MG63 (cell line): ENCODE data around the gene PPARA. TPM values are rescaled to one million over a fixed set of nuclear protein-coding genes. Genes with fewer than 3 reads are reported as not detected.

Experiments used
- DNase-seq: peaks from one replicate; pipeline ENCODE4 v3.0.0-alpha.2; 2020
- H3K27me3 ChIP-seq: fragments of 250-450 bp; sonication (Bioruptor Pico); 2 replicates; pipeline ENCODE4 v1.5.1; 2020; ENCODE audit warnings: mild to moderate bottlenecking, moderate library complexity
- H3K36me3 ChIP-seq: fragments of 250-450 bp; sonication (Bioruptor Pico); 2 replicates; pipeline ENCODE4 v1.5.1; 2020; ENCODE audit warnings: mild to moderate bottlenecking, moderate library complexity
- H3K4me3 ChIP-seq: fragments of 250-450 bp; sonication (Bioruptor Pico); 2 replicates; pipeline ENCODE4 v1.5.1; 2020; ENCODE audit warnings: mild to moderate bottlenecking, moderate library complexity
- H3K9me3 ChIP-seq: fragments of 250-450 bp; sonication (Bioruptor Pico); 2 replicates; pipeline ENCODE4 v1.5.1; 2020; ENCODE audit warnings: mild to moderate bottlenecking, moderate library complexity
- total RNA-seq: library from RNA; depleted of rRNA; stranded (reverse); fragments of >200 nt; shearing (Covaris generic); gene quantifications from 2 replicates; pipeline ENCODE4 v1.2.3, GENCODE V29; 2014; ENCODE audit warnings: low replicate concordance

The PPARA gene
- total RNA-seq, 1 experiment from 2014 or later, result 1.9 TPM

DNA sequence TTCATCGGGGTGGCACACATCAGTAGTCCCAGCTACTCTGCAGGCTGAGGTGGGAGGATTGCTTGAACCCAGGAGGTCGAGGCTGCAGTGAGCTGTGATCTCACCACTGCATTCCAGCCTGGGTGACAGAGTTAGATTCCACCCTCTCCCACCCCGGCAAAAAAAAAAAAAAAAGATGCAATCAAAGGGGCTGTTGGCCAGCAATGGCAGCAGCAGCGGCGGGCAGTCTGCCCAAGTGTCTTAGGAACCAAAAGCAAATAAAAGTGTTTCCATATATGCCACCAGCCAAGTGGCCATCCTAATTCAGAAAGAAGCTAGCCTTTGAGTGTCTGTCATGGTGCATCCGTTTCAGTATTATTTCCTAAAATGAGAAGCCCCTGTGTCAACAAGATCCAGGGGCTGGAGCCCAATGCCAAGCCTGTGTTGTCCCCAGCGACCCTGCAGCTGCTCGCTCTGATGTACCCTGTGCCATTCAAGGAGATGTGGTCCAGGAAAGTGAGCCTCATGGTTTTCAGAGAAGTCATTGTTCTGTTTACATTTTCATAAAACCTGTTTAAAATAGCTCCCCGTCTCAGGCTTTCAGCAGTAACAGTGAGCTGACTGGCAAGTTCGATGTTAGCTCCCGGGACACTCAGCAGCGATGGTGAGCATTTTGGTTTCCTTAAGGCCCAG is 87.3 kb downstream of the PPARA start:
- DNase-seq, result no peak
- H3K27me3 ChIP-seq, result no peaks in the 10 kb centered on the region
- H3K9me3 ChIP-seq, result no peaks in the 10 kb centered on the region
- no peak overlapping the region for H3K4me3 ChIP-seq
- no peaks in the 10 kb centered on the region for H3K36me3 ChIP-seq

DNA sequence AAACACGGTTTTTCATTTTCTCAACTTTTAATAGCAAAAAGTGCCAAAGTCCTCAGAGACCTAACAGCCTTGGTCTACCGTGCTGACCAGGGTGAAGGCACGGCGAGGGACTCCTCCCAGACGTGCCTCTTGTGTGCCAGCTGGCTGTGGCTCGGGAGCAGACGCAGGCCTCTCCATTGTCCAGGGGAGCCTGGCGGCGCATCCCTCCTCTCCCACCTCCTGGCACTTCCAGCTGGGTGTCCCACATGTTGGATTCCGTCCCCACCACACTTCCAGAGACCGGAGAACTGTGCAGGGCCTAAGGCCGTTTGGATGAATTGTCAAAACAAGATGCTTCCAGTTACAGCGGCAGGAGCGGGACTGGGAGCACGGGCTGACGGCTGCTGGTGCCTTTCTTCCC is 88.2 kb downstream of the PPARA start:
- no peak for DNase-seq
- no peaks in the 10 kb centered on the region for H3K27me3 ChIP-seq
- no peaks in the 10 kb centered on the region for H3K36me3 ChIP-seq
- no peak overlapping the region for H3K4me3 ChIP-seq
- no peaks in the 10 kb centered on the region for H3K9me3 ChIP-seq

DNA sequence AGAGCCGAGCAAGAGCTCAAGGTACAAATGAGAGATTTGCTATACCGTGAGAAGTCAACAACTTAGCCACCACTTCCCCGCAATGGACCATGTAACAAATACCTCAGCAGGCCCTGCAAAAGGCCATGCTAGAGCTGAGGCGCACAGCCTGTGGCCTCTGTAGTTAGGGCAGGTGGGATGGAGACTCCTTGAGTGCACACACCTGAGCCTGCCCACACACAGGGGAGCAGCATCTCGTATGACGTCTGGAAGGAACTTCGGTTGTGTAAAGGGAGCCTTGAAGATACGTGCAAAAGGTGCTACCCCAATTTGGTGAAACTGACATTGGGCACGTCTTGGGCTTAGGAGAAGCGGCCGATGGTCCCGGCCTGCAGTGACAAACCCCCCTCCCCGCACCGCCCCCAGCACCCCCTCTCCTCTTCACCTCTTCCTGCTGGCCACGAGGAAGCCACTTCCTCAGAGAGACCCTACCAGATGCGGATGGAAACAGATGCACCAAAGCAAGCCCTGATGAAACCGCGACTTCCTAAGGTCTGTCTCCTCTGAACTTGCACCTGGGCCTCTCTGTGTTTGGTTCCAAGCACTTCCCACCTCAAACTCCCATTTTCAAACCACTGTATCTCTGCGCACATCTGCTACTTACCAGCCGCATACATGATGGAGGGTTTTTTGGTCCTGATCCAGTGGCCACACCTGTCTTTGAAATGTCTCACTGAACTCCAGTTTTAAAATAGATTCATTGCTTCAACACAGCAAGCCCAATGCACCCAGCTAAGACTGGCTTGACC is 89.1 kb downstream of the PPARA start:
- Histone ChIP-seq H3K27me3 (no peaks in the 10 kb centered on the region), H3K4me3 (no peak overlapping the region), H3K9me3 (no peaks in the 10 kb centered on the region), H3K36me3 (0 out of 2 replicates have a peak, but pooled peaks cover 2% of the 10 kb centered on the region)
- DNase-seq, result no peak

DNA sequence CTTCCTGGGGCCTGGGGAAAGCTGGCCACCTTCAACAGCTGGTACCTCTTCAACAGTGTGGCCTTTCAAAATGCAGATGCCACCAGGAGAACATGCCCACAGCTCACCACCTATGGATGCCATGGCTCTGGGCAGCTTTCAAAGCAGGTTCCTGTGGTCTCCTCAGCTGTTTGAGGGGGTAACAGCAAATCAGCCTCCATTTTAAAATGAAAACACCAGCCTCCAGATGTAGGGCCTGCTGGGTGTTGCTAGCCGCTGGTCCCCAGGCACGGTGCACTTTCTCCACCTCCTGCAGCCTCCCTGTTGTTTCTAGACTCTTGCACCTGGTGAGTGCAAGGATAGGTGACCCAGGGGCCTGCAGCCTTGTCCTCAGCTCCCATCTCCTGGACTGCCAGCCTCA is 89.7 kb downstream of the PPARA start:
- no peaks in the 10 kb centered on the region for H3K9me3 ChIP-seq
- H3K36me3 ChIP-seq, result 0 out of 2 replicates have a peak, but pooled peaks cover 2% of the 10 kb centered on the region
- H3K4me3 ChIP-seq, result no peak overlapping the region
- DNase-seq, result no peak
- H3K27me3 ChIP-seq, result no peaks in the 10 kb centered on the region

DNA sequence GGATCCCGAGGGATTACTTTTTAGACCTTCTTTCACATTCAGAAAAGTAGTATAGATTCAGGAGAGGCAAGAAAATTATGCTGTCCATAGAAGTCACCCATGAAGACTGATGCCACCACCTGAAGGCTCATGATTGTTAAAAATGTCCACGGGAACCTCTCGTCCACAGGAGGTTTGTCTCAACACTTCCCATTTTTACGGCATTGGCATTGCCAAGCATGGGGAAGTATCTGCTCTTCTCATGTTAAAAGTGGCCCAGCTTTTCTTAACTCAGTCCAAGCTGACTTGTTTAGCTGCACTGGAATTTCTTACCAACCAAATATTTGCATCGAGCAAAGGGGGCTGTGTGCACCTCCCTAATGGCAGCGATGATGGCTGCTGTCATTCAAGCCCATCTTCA is 90.2 kb downstream of the PPARA start:
- no peak for DNase-seq
- no peak overlapping the region for H3K4me3 ChIP-seq
- no peaks in the 10 kb centered on the region for H3K9me3 ChIP-seq
- 0 out of 2 replicates have a peak, but pooled peaks cover 2% of the 10 kb centered on the region for H3K36me3 ChIP-seq
- H3K27me3 ChIP-seq, result no peaks in the 10 kb centered on the region

DNA sequence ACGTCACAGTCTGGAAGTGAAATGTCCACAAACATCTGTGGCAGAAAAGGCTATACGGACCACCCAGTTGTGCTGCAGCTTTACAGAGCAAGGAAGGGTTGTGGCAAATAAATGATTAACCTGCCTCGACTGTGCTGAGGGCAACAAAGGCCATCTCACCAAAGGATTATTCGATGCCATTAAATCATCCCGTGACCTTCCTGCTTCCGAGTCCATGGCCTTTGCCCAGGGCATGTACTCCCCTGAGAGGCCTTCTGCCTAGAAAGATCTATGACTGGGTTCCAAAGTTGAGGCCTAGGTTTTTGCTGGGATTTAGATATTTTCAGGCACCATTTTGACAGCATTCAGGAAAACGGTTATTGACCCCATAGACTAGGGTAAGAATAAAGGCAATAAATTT is 90.6 kb downstream of the PPARA start:
- Histone ChIP-seq H3K9me3 (no peaks in the 10 kb centered on the region), H3K27me3 (no peaks in the 10 kb centered on the region), H3K36me3 (0 out of 2 replicates have a peak, but pooled peaks cover 2% of the 10 kb centered on the region), H3K4me3 (no peak overlapping the region)
- DNase-seq, result no peak

DNA sequence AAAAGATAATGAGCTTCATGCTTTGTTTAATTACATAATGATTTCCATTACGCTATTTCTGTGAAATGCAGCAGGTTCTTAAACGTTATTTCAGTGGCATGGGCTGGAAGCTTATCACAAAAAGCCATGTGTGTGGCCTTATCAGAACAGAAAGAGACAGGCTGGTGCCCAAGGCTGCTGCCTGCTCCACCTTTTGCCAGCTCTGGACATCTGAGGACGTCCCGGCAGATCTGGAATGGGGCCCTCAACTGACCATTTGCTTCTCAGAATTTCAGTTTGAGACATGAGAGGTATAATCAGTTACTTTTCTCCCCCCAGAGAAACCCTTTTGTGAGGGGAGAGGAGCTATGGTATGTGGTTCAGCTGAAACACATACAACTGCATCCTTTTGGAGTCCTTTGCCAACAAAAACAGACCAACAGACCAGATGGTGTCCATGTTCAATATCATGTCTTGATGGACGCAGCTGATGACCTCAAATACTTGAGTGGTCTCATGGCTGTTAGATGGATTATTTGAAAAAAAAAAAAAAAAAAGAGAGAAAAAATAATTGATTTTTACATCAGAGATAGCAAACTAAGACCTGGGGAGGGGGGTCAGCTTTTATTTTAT is 91.2 kb downstream of the PPARA start:
- no peak overlapping the region for H3K4me3 ChIP-seq
- H3K36me3 ChIP-seq, result 0 out of 2 replicates have a peak, but pooled peaks cover 2% of the 10 kb centered on the region
- DNase-seq, result no peak
- H3K9me3 ChIP-seq, result no peaks in the 10 kb centered on the region
- no peaks in the 10 kb centered on the region for H3K27me3 ChIP-seq

DNA sequence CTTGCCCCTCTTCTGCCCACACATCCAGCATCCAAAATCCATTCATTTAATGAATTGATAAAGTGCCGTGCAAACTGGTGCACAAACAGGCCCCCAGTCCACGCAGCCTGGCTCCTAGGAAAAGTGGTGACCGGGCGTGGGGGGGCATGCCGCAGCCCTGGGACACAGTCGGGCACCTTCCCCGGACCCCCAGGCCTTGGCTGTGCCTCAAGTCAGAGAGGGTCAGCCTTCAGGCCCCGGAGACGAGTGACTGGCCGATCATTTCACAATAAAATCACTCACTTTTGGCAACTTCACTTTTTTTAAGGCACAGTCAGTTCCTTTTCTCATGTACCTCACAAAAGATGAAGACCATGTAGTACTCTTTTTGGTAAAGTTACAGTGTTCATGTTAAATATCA is 91.8 kb downstream of the PPARA start:
- no peaks in the 10 kb centered on the region for H3K27me3 ChIP-seq
- H3K36me3 ChIP-seq, result 0 out of 2 replicates have a peak, but pooled peaks cover 2% of the 10 kb centered on the region
- no peaks in the 10 kb centered on the region for H3K9me3 ChIP-seq
- DNase-seq, result no peak
- H3K4me3 ChIP-seq, result no peak overlapping the region

DNA sequence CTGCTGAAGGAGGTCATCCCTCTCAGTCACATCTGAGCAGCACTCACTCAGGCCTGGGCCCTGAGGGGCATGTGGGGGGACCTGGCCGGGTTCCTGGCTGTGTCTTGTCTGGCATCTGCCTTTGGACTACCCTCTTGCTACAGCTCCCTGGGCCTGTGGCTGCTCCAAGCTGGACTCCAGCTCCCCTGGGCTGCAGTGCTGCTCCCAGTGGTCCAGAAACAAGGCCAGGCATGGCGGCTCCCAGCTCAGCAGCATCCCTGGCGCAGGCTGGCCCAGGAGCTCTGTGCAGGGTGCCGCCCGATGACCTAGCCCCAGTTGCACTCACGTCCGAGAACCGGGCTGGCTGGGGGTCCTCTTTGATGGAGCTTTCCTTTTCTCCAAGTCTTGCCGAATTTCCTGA is 94.4 kb downstream of the PPARA start:
- no peak overlapping the region for H3K4me3 ChIP-seq
- H3K36me3 ChIP-seq, result 0 out of 2 replicates have a peak, but pooled peaks cover 2% of the 10 kb centered on the region
- no peak for DNase-seq
- no peaks in the 10 kb centered on the region for H3K9me3 ChIP-seq
- no peaks in the 10 kb centered on the region for H3K27me3 ChIP-seq

DNA sequence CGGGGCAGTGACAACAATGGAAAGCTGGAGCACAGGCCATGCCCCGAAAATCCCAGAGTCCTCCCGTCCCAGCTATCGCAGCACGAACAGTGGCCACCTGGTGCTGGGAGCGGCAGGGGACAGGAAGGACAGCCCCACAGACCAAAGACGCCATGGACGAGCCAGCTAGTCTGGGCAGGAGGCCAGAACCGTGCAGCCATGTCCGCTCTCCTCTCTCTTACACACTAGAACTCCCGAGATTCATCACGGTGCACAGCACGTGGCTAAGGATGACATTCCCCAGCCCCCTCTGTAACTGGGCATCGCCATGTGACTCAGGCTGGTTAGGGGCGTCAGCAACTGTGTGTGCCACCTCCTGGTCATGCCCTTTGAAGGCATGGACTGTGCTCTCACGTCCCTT is 95.2 kb downstream of the PPARA start:
- H3K9me3 ChIP-seq, result no peaks in the 10 kb centered on the region
- DNase-seq, result no peak
- no peaks in the 10 kb centered on the region for H3K27me3 ChIP-seq
- 0 out of 2 replicates have a peak, but pooled peaks cover 2% of the 10 kb centered on the region for H3K36me3 ChIP-seq
- no peak overlapping the region for H3K4me3 ChIP-seq

DNA sequence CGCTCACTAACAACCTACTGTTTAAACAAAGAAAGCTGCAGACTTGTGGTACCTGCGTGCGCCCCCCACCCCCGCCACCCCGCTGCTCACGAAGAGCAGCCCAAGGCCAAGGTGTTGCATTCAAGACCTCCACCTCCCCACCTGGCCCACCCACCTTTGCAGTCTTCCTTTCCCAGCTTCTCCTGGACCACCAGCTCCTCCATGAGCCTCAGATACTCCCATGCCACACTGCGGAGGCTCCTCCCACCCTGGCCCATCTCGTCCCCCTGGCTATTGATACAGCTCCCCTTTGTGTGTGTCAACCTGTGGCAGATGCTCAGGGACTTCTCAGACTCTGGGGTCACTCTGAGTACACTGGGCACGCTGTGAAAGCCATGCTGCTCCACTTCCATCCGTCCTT is 95.9 kb downstream of the PPARA start:
- no peak for DNase-seq
- no peaks in the 10 kb centered on the region for H3K9me3 ChIP-seq
- H3K4me3 ChIP-seq, result no peak overlapping the region
- no peaks in the 10 kb centered on the region for H3K27me3 ChIP-seq
- H3K36me3 ChIP-seq, result 0 out of 2 replicates have a peak, but pooled peaks cover 2% of the 10 kb centered on the region

DNA sequence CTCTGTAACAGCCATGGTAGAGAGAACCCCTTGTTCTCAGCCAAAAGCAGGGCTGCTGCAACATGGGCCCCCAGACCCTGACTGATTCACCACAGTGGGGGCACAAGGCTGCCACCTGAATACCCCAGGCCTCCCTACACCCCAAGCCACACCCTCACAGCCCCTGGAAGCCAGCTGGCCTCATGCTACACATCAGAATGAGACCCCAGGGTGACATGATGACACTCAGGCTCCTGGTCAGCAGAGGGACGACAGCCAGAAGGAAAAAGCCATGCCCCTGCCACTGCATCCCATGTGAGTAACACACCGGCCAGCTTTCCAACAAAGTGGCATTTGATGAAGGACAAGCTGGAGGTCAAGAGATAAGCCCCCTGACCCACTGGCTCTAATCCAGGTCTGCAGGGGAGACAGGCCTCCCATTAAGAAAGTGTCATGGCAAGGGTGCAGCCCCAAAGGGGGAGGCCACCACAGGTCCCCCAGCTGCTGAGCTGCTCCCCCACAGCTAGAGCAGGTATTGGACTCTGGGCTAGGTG is 97.2 kb downstream of the PPARA start:
- Histone ChIP-seq H3K4me3 (no peak overlapping the region), H3K36me3 (0 out of 2 replicates have a peak, but pooled peaks cover 2% of the 10 kb centered on the region), H3K27me3 (no peaks in the 10 kb centered on the region), H3K9me3 (no peaks in the 10 kb centered on the region)
- DNase-seq, result no peak

DNA sequence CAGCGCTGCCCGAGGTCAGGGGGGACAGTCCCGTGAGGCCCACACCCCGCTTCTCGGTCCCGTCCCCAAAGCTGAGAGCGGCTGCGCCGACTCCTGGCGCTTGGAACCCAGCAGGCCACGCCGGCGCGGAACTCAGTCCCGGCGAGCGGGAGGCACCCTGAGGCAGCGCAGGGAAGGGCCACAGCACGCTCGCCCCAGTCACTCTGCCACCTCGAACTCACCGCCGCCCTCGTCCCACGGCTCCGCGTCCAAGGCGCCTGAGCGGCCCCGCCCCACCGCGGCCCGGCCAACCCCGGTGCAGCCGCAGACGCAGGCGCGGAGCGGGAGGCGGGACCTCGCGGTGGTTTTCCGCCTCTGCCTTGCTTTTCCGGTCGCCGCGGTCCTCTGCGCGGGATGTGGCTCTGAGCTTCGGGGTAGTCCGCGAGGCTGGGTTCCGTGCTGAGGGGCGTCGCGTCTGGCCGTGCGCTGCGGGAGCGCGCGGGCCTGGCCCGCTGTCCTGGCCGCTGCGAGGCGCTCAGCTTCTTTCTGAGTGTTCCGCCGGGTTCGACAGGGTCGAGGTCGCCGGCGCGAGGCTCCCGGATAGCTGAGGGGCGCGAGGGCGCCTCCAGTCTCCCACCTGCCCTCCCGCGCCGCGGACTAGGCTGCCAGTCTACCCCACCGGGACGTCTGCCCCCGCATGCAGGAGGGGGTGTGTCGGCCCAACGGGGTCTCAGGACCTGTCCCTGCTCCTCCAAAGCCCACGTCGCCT is 99.9 kb downstream of the PPARA start, which contains the start of gene CDPF1:
CDPF1 (minus strand) TSS at position 259 of the 748 bp plus-strand sequence. CDS start 2,009 bp downstream, outside the sequence.
- Histone ChIP-seq H3K27me3 (no peaks in the 10 kb centered on the region), H3K36me3 (no peaks in the 10 kb centered on the region), H3K9me3 (no peaks in the 10 kb centered on the region), H3K4me3 (peak within 1 kb of the TSS; percentile 91)
- peak; percentile 91 for DNase-seq

DNA sequence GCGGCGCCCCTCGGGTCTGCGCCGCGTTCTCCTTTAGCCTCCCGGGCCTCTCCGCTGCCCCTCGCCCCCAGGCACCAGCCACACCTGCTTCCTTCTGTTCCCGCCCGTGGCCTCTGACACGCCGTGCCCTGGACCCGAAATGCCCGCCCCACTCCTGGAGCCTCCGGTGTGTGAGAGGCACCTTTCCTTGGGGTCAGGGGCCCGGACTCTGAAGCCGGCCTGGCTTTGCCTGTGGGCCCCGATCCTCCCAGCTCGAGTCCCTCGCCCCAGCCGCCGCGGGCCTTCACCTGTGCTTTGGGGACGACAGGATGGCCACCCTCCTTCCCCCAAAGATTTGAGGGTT is 100.4 kb downstream of the PPARA start:
- Histone ChIP-seq H3K4me3 (peak overlapping the region; percentile 91), H3K27me3 (no peaks in the 10 kb centered on the region), H3K36me3 (no peaks in the 10 kb centered on the region), H3K9me3 (no peaks in the 10 kb centered on the region)
- no peak for DNase-seq

DNA sequence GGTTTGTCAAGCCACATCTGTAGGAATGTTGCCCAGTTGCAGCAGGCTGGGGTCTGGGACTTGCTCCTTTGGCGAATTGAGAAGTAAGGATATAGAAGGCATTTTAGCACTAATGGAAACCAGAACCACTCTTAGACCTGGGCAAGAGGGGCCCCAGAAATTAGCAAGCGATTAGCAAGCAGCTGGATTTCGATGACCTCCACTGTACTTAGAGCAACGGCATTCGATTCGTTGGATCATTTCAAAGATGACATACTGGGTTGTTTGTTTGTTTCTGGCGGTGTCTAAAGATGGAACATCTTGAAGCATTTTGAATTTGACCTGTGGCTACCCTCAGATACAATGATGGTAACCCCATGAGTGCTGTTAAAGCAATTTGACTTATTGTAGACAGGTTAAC is 100.9 kb downstream of the PPARA start:
- DNase-seq, result no peak
- Histone ChIP-seq H3K27me3 (no peaks in the 10 kb centered on the region), H3K9me3 (no peaks in the 10 kb centered on the region)

DNA sequence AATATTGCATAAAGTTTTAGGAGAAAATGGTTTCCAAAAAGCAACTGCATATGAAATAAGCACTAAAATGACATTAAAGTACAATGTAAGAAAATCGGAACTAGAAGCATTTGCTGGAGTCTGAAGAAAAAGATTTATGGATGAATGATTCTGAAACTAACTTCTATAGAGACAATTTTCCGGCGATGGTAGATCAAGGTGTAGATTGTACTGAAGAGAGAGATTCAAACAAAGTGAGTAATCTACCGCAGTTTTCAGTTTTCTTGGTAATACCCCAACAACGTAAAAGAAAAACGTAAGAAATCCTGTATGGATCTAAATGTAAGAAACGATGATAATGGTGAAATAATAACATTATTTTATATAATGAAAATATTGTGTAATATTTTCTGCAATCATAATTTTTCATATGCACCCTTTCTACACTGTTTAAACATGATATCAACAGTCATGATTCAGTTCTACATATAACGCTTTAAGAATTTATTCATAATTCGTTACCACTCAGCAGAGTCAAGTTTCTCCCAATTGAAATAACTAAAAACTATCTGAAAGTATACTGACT is 101.6 kb downstream of the PPARA start:
- H3K36me3 ChIP-seq, result no peaks in the 10 kb centered on the region
- peak overlapping the region; percentile 91 for H3K4me3 ChIP-seq
- DNase-seq, result no peak
- H3K27me3 ChIP-seq, result no peaks in the 10 kb centered on the region
- no peaks in the 10 kb centered on the region for H3K9me3 ChIP-seq

More for the DNA sequence above, 100.9 kb downstream of the PPARA start:
- peak overlapping the region; percentile 91 for H3K4me3 ChIP-seq
- no peaks in the 10 kb centered on the region for H3K36me3 ChIP-seq
